HT-29 (cell line): Measurements from ENCODE around the gene FBLN2. TPM values are rescaled to one million over a fixed set of nuclear protein-coding genes. Genes with fewer than 3 reads are reported as not detected.

Experiments used
- DNase-seq: peaks from one replicate; pipeline ENCODE4 v3.0.0-alpha.2; 2015; ENCODE audit warnings: low spot score
- total RNA-seq: library from RNA; depleted of rRNA; stranded (reverse); fragments of >200 nt; shearing (Covaris generic); gene quantifications from 2 replicates; pipeline ENCODE4 v1.2.3, GENCODE V29; 2014

The FBLN2 gene
- total RNA-seq, 1 experiment from 2014 or later, result 0.33 TPM

- no peak for DNase-seq
Measured at GRCh38 chr3:13620776-13621365, 71.9 kb downstream of the FBLN2 start.

DNA sequence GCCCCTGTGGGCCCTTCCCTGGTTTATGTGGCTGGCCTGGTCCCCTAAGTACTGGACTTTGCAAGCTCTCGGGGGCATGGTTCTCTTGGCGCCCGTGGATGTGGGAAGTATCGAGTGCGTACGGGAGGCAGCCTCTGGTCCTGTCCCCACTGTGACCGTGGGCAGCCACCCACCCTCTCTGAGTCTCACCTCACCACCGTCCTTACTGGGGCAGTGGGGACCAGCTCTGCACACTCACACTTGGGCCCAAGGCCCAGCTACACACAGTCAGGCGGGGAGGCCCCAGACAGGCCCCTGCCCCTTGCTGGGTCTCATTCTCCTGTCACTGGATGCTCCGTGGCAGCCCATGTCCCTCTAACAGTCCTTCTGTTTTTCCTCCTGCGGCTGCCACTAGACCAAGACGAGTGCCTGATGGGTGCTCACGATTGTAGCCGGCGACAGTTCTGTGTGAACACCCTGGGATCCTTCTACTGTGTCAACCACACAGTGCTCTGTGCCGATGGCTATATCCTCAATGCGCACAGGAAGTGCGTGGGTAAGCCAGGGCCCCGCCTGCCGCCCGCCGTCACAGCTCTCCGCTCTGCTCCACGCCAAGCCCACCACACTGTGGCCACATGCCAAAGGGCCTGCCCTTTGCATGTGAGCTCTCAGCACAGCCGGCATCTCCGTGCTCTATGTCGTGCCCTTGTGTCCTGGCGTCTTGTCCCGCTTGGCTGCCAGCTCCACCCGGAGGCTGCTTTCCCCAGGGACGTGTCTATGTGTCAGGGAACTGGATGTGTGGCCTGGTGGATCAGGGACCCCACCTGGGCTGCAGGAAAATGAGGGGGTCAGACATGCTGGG, 72.7 kb downstream of the FBLN2 start:
- DNase-seq, result no peak

- no peak for DNase-seq
Measured at GRCh38 chr3:13622356-13622755, 73.4 kb downstream of the FBLN2 start.

DNA sequence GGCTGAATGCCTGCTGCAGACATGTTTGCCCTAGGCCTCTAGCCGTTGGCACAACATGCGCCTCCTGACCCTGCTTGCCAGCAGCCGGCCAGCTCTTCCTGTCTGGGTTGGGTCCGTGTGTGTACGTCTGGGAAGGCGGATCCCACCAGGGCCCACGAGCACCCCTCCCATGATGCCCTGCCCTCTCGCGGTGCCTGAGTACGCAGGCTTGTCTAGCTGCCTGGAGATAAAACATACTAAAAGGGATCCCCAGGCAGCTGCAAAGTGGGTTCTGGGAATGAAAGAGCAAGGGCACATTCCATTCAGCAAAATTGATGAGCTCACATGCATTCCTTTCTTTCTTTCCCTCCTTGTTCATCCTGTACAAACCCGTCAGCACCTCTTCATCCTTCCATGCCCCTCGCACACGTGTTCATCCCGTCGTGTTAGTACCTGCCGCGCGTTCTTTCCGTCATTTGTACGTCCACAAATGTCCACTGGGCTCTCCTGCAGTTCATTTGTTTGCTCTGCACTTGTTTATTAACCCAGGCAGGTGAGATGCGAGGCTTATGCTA, 74.3 kb downstream of the FBLN2 start:
- DNase-seq, result no peak

DNA sequence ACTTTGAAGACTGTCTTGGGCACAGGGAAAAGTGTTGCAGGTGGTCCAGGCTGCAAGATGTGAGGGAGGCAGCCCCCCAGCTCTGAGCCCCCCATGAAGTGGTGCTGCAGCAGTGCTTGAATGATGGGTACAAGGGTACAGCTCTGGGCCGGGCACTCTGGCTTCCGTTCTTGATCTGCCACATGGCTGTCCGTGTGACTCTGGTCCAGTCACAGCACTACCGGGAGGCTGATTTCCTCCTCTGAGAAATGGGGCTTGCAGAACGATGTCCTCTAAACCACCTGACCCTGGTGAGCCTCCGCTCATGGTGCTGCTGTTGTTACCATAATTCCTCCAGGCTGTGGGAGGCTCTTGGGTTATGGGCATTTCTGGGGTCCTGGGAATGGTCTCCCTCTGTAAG, 75.1 kb downstream of the FBLN2 start:
- DNase-seq, result no peak

DNA sequence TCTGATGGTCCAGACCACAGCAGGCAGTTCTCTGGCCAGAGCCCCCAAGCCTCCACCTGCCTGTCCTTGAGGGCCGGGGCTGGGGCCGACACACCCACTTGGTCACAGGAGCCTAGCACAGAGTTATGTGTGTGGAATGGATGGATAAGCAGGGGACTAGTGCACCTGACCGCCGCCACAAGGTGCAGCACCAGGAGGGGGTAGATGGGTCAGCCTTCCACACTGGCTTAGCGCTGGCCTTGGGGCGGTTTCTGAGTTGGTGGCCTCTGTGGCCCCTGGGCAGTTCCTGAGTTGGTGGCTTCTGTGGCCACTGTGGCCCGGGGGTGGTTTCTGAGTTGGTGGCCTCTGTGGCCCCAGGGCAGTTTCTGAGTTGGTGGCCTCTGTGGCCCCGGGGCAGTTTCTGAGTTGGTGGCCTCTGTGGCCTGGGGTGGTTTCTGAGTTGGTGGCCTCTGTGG, 75.8 kb downstream of the FBLN2 start:
- DNase-seq, result no peak

GRCh38 chr3:13626396-13626795, 77.5 kb downstream of the FBLN2 start:
- DNase-seq, result no peak

- DNase-seq, result no peak
Measured at GRCh38 chr3:13626915-13627460, 78.1 kb downstream of the FBLN2 start.

GRCh38 chr3:13627681-13628080, 78.8 kb downstream of the FBLN2 start:
- no peak for DNase-seq

GRCh38 chr3:13628432-13628831, 79.5 kb downstream of the FBLN2 start:
- DNase-seq, result no peak

GRCh38 chr3:13628841-13629551, 80.1 kb downstream of the FBLN2 start:
- no peak for DNase-seq

- DNase-seq, result no peak
Measured at GRCh38 chr3:13629644-13630043, 80.7 kb downstream of the FBLN2 start.

DNA sequence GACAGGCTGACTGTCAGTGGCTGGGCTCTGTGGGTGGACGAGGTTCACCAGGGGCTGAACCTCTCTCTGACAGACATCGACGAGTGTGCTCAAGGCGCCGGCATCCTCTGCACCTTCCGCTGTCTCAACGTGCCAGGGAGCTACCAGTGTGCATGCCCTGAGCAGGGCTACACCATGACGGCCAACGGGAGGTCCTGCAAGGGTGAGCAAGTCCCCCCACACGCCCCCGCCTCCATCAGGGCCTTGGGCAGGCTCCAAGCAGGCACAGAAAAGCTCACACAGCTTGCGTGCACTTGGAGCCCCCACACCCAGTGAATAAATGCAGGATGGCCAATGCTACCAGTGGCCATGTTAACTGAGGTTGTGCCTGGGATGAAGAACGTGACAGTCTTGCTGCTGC, 82.3 kb downstream of the FBLN2 start:
- DNase-seq, result no peak

GRCh38 chr3:13633176-13633575, 84.3 kb downstream of the FBLN2 start:
- DNase-seq, result no peak

GRCh38 chr3:13634151-13634550, 85.2 kb downstream of the FBLN2 start:
- DNase-seq, result no peak

GRCh38 chr3:13634615-13635014, 85.7 kb downstream of the FBLN2 start:
- no peak for DNase-seq

- no peak for DNase-seq
Measured at GRCh38 chr3:13636186-13636585, 87.3 kb downstream of the FBLN2 start.

- DNase-seq, result no peak
Measured at GRCh38 chr3:13636874-13637273, 87.9 kb downstream of the FBLN2 start.

- no peak for DNase-seq
Measured at GRCh38 chr3:13637311-13637891, 88.5 kb downstream of the FBLN2 start.

DNA sequence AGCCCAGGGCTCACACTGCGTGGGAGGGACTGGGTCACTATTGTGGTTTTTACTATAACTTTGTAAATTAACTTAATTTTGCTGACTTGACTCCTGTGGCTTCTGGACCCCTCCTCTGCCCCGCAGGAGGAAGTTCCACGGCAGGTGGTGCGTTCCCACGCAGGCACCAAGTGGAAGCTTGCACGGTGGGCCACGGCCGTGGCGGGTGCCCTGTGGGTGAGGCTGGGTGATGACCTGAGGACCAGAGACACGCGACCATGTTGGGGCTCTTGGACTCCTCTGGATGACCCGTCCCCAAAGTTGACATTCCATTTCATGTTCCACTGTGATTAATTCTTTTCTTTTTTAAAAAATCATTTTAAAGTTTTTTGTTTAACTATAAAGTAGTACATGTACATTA, 89.0 kb downstream of the FBLN2 start:
- no peak for DNase-seq

GRCh38 chr3:13638927-13639326, 90.0 kb downstream of the FBLN2 start:
- no peak for DNase-seq

- DNase-seq, result no peak
Measured at GRCh38 chr3:13642597-13642996, 93.7 kb downstream of the FBLN2 start.
